ENCODE measurements around the gene TSPAN4. TPM values are rescaled to one million over a fixed set of nuclear protein-coding genes. Genes with fewer than 3 reads are reported as not detected.
A peak's percentile ranks its signal among the peaks of the same experiment; 100 is the strongest.

The TSPAN4 gene
- total and polyA plus RNA-seq, 2 donors (not counting 1 experiment from before 2014, with no cell fraction given), result 2.9 to 7.4 TPM

DNA sequence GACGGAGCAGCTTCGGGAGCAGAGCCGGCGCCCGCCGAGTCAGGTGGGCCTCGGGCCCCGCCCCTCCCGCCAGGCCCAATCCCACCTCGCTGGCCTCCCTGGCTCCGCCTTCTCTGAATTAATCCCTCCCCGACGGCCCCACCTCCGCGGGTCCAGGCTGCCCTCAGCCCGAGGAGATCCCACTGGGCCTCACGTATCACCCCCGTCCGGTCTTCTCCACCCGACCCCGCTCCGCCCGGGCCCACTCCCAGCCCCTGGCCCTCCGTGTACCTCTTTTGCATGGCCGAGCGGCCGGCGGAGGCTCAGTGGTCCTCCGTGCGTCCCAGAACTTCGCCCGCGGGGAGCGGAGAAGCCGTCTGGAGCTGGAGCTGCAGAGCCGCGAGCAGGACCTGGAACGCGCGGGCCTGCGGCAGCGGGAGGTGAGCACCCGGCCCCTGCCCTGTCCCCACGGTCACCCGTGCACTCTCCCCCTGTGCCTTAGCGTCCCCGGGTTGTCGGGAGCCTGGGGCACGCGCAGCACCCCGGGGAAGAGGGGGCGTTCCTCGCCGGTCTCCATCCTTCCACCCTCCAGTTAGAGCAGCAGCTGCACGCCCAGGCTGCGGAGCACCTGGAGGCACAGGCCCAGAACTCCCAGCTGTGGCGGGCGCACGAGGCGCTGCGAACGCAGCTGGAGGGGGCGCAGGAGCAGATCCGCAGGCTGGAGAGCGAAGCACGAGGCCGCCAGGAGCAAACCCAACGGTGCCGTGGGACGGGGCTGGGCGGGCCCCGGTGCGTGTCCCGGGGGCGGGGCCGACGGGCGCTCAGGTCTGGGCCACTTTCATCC, 12.1 kb upstream of the TSPAN4 start:
- Mint-ChIP-seq H3K9me3 (ENCODE audit: insufficient read depth) (no peaks in the 10 kb centered on the region), H3K4me1 (peaks cover 53% of the 10 kb centered on the region), H3K4me3 (peak overlapping the region; percentile 88), H3K27ac (no peak overlapping the region), H3K27me3 (peaks cover 7% of the 10 kb centered on the region)
- no peak overlapping the region for H3K27ac ChIP-seq (ENCODE audit: low read length in 2 of 2)
- CTCF ChIA-PET, result interaction anchor here (0.7 to 1.4 kb wide), 3 partner anchors 18 to 21 kb away, joined by 3 read pairs; partner anchors contain the start of gene RPLP2
- H3K9me3 ChIP-seq (ENCODE audit: control extremely low read depth in 1 of 3, control insufficient read depth in 2 of 3, insufficient read depth in 1 of 3, low read length in 2 of 3), result peaks cover 0 to 15% (median 0%) of the 10 kb centered on the region in 3 donors
- WGBS (ENCODE audit: insufficient coverage), result 1% methylated on average over 66 of the region's 78 CpGs
- TF ChIP-seq, protein P1, sequence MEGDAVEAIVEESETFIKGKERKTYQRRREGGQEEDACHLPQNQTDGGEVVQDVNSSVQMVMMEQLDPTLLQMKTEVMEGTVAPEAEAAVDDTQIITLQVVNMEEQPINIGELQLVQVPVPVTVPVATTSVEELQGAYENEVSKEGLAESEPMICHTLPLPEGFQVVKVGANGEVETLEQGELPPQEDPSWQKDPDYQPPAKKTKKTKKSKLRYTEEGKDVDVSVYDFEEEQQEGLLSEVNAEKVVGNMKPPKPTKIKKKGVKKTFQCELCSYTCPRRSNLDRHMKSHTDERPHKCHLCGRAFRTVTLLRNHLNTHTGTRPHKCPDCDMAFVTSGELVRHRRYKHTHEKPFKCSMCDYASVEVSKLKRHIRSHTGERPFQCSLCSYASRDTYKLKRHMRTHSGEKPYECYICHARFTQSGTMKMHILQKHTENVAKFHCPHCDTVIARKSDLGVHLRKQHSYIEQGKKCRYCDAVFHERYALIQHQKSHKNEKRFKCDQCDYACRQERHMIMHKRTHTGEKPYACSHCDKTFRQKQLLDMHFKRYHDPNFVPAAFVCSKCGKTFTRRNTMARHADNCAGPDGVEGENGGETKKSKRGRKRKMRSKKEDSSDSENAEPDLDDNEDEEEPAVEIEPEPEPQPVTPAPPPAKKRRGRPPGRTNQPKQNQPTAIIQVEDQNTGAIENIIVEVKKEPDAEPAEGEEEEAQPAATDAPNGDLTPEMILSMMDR (IDR thresholded peaks at IDR 0.05), result no peak
- no peak for TF ChIP-seq EZH2 (IDR thresholded peaks at IDR 0.05; ENCODE audit: borderline replicate concordance, insufficient read depth, low read depth, low read length, poor library complexity, severe bottlenecking)
- H3K4me2 ChIP-seq (replicated peaks; ENCODE audit: low read depth, low read length, poor library complexity, severe bottlenecking), result peak overlapping the region; percentile 99
- peak overlapping the region; percentile 78 for H2AFZ ChIP-seq (ENCODE audit: insufficient read depth, low read depth, low read length, poor library complexity, severe bottlenecking)
- H3K4me1 ChIP-seq (ENCODE audit: control insufficient read depth in 2 of 2, insufficient read depth in 2 of 2, low read length in 2 of 2), result peaks cover 69 to 76% of the 10 kb centered on the region in 2 donors
- ATAC-seq (ENCODE audit: low read depth) (peak; percentile 65), DNase-seq (peak; percentile 79)
- H3K36me3 ChIP-seq (replicated peaks in 1 of 2; ENCODE audit: control extremely low read depth in 1 of 2, control insufficient read depth in 1 of 2, extremely low read depth in 1 of 2, insufficient read depth in 2 of 2, low read length in 1 of 2), result no peaks in the 10 kb centered on the region
- H3K9ac ChIP-seq (ENCODE audit: low read length), result peak overlapping the region; percentile 68
- POLR2A ChIA-PET, result interaction anchor here (0.7 to 6.4 kb wide), 5 partner anchors 11 to 35 kb away, joined by 3 to 57 read pairs (median 11); partner anchors contain the start of genes PNPLA2, POLR2L and TSPAN4
- H3K4me3 ChIP-seq (ENCODE audit: control extremely low read depth in 1 of 5, extremely low read depth in 1 of 5, insufficient read depth in 1 of 5, low read depth in 2 of 5, low read length in 4 of 5), result peak overlapping the region in 4 of 5 experiments; percentile 36 to 55 (median 48)
- H3K79me2 ChIP-seq (ENCODE audit: control insufficient read depth, insufficient read depth, low read length), result no peaks in the 10 kb centered on the region
- H3K27me3 ChIP-seq (replicated peaks in 1 of 4; ENCODE audit: control extremely low read depth in 1 of 4, control insufficient read depth in 3 of 4, insufficient read depth in 4 of 4, low read length in 3 of 4), result peaks cover 0 to 65% (median 20%) of the 10 kb centered on the region in 4 experiments
- H4K20me1 ChIP-seq (ENCODE audit: control insufficient read depth, insufficient read depth, low read length, poor library complexity, severe bottlenecking), result peaks cover 54% of the 10 kb centered on the region
- intact Hi-C loops (cut with micrococcal nuclease), result loop anchor here (1.0 kb wide), 1 partner anchor 10 kb away; no protein-coding TSS in a partner anchor
